ENCODE results near the gene RABGGTA.

Gene RABGGTA

GRCh38 chr14:24271134-24271833 is at the start of gene RABGGTA:
TSS of gene RABGGTA (minus strand) at chr14:24271597. CDS start at chr14:24271115, 482 bp downstream.
- H3K27ac Mint-ChIP-seq, result peak within 1 kb of the TSS; percentile 81 to 96
- H3K4me3 Mint-ChIP-seq, result peak within 1 kb of the TSS; percentile 89 to 92
- peak; percentile 88 for ATAC-seq

GRCh38 chr14:24317141-24317928 is 45.9 kb upstream of the RABGGTA start:
- no peak for ATAC-seq
- peaks cover 17% of the 10 kb centered on the region for H3K27me3 Mint-ChIP-seq

More at GRCh38 chr14:24271134-24271833, at the start of gene RABGGTA:
- DNase-seq, result peak; percentile 92 to 95
- H3K27me3 Mint-ChIP-seq, result no peaks in the 10 kb centered on the region
- peaks cover 44% of the 10 kb centered on the region for H3K4me1 Mint-ChIP-seq
- no peaks in the 10 kb centered on the region for H3K9me3 Mint-ChIP-seq

GRCh38 chr14:24316597-24316950 is 45.2 kb upstream of the RABGGTA start:
- ATAC-seq, result no peak
- peaks cover 17% of the 10 kb centered on the region for H3K27me3 Mint-ChIP-seq
- H3K9me3 Mint-ChIP-seq, result no peaks in the 10 kb centered on the region
- H3K27ac Mint-ChIP-seq, result no peak overlapping the region
- no peak for DNase-seq
- no peak overlapping the region for H3K4me3 Mint-ChIP-seq
- peaks cover 61% of the 10 kb centered on the region for H3K4me1 Mint-ChIP-seq

More at GRCh38 chr14:24317141-24317928, 45.9 kb upstream of the RABGGTA start:
- Mint-ChIP-seq H3K9me3 (no peaks in the 10 kb centered on the region), H3K27ac (peak overlapping the region in 1 of 2 donors; percentile 52), H3K4me1 (peaks cover 53% of the 10 kb centered on the region), H3K4me3 (no peak overlapping the region)
- no peak for DNase-seq

DNA sequence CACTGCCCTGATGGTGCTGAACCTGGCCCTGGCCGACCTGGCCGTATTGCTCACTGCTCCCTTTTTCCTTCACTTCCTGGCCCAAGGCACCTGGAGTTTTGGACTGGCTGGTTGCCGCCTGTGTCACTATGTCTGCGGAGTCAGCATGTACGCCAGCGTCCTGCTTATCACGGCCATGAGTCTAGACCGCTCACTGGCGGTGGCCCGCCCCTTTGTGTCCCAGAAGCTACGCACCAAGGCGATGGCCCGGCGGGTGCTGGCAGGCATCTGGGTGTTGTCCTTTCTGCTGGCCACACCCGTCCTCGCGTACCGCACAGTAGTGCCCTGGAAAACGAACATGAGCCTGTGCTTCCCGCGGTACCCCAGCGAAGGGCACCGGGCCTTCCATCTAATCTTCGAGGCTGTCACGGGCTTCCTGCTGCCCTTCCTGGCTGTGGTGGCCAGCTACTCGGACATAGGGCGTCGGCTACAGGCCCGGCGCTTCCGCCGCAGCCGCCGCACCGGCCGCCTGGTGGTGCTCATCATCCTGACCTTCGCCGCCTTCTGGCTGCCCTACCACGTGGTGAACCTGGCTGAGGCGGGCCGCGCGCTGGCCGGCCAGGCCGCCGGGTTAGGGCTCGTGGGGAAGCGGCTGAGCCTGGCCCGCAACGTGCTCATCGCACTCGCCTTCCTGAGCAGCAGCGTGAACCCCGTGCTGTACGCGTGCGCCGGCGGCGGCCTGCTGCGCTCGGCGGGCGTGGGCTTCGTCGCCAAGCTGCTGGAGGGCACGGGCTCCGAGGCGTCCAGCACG is 44.6 kb upstream of the RABGGTA start:
- H3K9me3 Mint-ChIP-seq, result no peaks in the 10 kb centered on the region
- peaks cover 66% of the 10 kb centered on the region for H3K4me1 Mint-ChIP-seq
- DNase-seq (no peak), ATAC-seq (peak; percentile 16)
- peaks cover 17% of the 10 kb centered on the region for H3K27me3 Mint-ChIP-seq
- no peak overlapping the region for H3K27ac Mint-ChIP-seq
- no peak overlapping the region for H3K4me3 Mint-ChIP-seq

DNA sequence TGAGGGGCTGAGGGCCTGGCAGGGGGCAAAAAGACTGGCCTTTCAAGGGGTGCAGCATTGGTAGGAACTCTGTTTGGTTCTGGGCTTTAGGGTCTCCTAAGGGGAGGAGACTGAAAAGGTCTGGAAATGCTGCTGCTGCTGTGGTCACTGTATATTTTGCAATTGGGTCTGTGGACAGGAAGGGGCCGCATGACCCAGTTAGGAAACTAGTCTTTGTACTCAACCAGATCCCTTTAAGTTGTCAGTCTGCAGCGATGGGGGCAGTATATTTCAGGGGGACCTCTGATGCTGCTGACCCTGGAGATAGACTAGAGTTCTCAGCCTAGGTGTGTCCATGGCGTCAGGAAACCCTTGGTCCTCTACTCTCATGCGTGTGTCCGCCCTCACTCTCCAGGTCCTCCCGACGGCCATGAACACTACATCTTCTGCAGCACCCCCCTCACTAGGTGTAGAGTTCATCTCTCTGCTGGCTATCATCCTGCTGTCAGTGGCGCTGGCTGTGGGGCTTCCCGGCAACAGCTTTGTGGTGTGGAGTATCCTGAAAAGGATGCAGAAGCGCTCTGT is 43.9 kb upstream of the RABGGTA start:
- H3K4me3 Mint-ChIP-seq, result no peak overlapping the region
- H3K9me3 Mint-ChIP-seq, result no peaks in the 10 kb centered on the region
- H3K27ac Mint-ChIP-seq, result no peak overlapping the region
- DNase-seq (no peak), ATAC-seq (no peak)
- H3K4me1 Mint-ChIP-seq, result peaks cover 69% of the 10 kb centered on the region
- peaks cover 15% of the 10 kb centered on the region for H3K27me3 Mint-ChIP-seq

DNA sequence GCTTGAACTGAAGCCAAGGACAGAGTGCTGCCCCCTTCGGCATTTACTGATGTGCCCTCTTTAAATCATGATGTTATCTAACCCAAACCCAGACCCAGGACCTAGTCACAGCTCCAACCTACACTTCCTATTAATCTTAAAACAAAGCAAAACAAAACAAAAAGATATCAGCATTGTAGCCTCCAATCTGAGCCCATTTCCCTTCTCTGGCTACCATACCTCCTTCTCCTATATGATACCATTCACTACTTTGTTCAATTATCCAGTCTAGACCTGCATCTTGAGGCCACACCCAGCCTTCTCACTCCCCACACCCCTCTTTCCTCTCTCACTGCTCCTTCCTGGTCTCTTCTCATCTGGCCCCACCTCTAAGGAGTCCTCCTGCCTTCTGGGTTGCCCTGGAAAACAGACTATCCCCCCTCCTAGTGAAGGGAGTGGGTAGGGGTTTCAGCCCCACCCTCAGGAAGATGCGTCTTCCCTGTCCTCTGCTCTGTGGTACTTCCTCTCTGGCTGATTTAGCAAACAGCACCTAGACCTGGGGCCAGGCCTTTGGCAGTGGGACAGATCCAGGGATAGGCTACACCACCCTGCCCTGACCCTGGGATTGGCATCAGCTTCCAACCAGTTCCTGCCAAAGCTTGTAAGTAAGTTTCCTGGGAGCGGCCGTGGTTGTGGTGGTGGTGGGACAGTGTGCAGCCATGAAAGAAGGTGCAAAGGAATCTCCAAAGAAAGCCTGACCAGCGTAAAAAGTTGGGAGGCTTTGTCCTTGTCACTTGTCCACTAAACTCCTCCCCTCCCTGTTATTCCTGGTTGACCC is 43.2 kb upstream of the RABGGTA start:
- no peak for DNase-seq
- Mint-ChIP-seq H3K9me3 (no peaks in the 10 kb centered on the region), H3K4me3 (no peak overlapping the region), H3K4me1 (peaks cover 77% of the 10 kb centered on the region), H3K27me3 (peaks cover 8% of the 10 kb centered on the region), H3K27ac (peak overlapping the region in 1 of 2 donors; percentile 4)
- ATAC-seq, result no peak

GRCh38 chr14:24313913-24314312 is 42.5 kb upstream of the RABGGTA start:
- Mint-ChIP-seq H3K4me3 (peak overlapping the region; percentile 14 to 29), H3K4me1 (peaks cover 81% of the 10 kb centered on the region), H3K9me3 (no peaks in the 10 kb centered on the region), H3K27ac (peak overlapping the region in 1 of 2 donors; percentile 73), H3K27me3 (peaks cover 1% of the 10 kb centered on the region)
- ATAC-seq (no peak), DNase-seq (no peak)

DNA sequence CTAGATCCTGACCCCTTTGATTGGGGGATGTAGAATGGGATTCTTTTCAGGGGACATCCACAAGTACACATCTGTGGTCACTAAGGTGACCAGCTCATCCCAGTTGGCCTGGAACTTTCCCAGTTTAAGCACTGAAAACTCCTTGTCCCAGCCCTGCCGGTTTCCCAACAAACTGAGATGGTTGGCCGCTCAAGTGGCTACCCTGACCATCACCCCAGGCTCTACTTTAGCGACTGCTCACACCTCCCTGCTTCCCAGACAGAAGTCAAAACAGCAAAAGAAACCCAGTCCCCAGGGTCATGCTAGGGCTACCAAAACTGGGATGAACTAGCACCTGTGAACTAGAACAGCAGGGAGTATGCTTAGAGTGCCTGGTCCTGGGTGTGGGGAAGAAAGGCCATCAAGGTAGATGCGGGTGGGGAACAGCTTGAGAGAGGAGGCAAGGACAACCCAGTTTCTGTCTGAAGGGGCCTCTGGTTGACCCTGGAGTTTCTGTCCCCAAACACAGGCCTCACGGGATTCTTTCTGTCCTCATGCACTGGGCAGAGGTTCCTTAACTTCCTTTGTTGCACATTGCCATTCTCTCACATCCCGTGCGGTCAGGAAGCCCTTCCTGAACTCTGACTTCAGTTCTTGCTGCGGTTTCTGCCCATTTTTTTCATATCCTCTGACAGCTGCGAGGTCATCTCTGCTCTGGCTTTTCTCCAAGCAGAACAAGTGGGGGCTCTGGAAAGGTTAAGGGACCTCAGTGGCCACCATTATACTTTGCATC is 41.5 kb upstream of the RABGGTA start:
- no peaks in the 10 kb centered on the region for H3K9me3 Mint-ChIP-seq
- DNase-seq, result peak in 1 of 2 donors; percentile 37
- peak overlapping the region; percentile 69 to 84 for H3K4me3 Mint-ChIP-seq
- ATAC-seq, result no peak
- peaks cover 85% of the 10 kb centered on the region for H3K4me1 Mint-ChIP-seq
- no peaks in the 10 kb centered on the region for H3K27me3 Mint-ChIP-seq
- peak overlapping the region in 1 of 2 donors; percentile 49 for H3K27ac Mint-ChIP-seq

DNA sequence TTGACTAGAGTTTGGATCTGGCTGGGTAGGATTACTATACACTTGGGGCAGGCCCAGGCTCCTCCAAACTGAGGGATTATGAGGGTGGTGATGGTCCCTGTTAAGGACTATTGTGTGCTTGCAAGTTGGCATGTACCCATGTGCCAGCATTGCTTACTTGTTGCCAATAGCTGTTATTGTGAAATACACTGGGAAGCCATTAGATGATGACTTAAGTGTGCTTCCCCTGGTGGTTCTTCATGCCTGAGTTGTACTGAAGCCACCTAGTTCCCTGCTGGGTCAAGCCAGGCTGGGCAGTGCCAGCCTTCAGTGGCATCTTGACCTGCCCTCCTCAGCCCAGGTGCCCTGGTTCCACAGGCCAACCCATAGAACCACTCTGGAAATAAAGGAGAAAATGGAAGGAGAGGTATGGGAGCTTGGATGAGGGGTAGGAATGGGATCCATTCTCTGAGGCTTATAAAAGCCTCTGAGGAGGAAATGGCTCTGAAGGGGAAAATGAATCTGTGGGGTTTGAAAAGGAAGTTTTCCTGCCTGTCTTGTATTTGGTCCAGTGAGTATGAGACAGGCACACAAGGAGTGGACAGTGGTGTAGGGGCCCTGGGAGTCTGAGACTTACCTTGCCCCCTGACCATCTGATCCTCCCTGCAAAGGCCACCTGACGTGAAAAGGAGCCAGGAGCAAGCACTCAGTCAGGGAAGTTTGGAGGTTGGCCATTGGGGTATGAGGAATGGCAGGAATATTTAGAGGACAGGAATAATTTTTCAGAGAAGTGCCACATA is 40.6 kb upstream of the RABGGTA start:
- Mint-ChIP-seq H3K4me3 (peak overlapping the region; percentile 69 to 84), H3K9me3 (no peaks in the 10 kb centered on the region), H3K27me3 (no peaks in the 10 kb centered on the region), H3K4me1 (peaks cover 85% of the 10 kb centered on the region), H3K27ac (peak overlapping the region; percentile 1 to 81)
- DNase-seq (no peak), ATAC-seq (no peak)

- H3K4me1 Mint-ChIP-seq, result peaks cover 79% of the 10 kb centered on the region
- H3K9me3 Mint-ChIP-seq, result no peaks in the 10 kb centered on the region
- peak; percentile 88 for ATAC-seq
- peak; percentile 72 to 77 for DNase-seq
- peak within 1 kb of the TSS; percentile 55 to 81 for H3K27ac Mint-ChIP-seq
- peak within 1 kb of the TSS; percentile 69 to 84 for H3K4me3 Mint-ChIP-seq
- no peaks in the 10 kb centered on the region for H3K27me3 Mint-ChIP-seq
Measured at GRCh38 chr14:24310646-24311604, 39.5 kb upstream of the RABGGTA start, which contains the start of gene LTB4R. TSS of gene LTB4R (plus strand) at chr14:24311502. CDS start at chr14:24315652, 4,150 bp downstream.

DNA sequence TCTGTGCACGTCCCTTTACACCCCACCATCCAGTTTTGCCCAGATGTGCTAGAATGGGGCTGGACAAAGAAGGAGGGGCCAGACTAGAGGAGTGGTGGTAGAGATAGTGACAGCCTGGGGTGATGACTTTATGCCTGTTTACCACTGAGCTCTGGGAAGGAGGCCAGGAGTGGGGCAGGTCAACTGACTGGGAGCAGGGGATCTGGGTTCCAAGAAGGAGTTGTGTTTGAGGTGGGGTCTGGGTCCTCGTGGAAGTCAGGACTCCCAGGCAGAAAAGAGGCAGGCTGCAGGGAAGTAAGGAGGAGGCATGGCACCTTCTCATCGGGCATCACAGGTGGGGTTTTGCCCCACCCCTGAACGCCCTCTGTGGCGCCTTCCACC is 38.9 kb upstream of the RABGGTA start:
- DNase-seq (no peak), ATAC-seq (no peak)
- Mint-ChIP-seq H3K9me3 (no peaks in the 10 kb centered on the region), H3K27me3 (no peaks in the 10 kb centered on the region), H3K4me3 (peak overlapping the region; percentile 69 to 84), H3K27ac (peak overlapping the region in 1 of 2 donors; percentile 68), H3K4me1 (peaks cover 72% of the 10 kb centered on the region)

GRCh38 chr14:24309538-24310264 is 38.3 kb upstream of the RABGGTA start, which contains the start of gene LTB4R2:
TSS of gene LTB4R2 (plus strand) at chr14:24310140. CDS start at chr14:24310665, 525 bp downstream.
- peaks cover 67% of the 10 kb centered on the region for H3K4me1 Mint-ChIP-seq
- DNase-seq, result no peak
- H3K4me3 Mint-ChIP-seq, result peak within 1 kb of the TSS; percentile 69 to 84
- H3K27me3 Mint-ChIP-seq, result no peaks in the 10 kb centered on the region
- peak within 1 kb of the TSS; percentile 3 to 73 for H3K27ac Mint-ChIP-seq
- no peaks in the 10 kb centered on the region for H3K9me3 Mint-ChIP-seq
- ATAC-seq, result no peak

Data from stimulated activated naive CD8-positive, alpha-beta T cell treated with anti-CD3 and anti-CD28 coated beads, Interleukin-15, amount 100 ng/mL, for 72 hours (primary cell).